ENCODE data around the gene SIRT4. TPM values are rescaled to one million over a fixed set of nuclear protein-coding genes. Genes with fewer than 3 reads are reported as not detected.
"Not testable (repeated sequence)": the region's sequence is repeated elsewhere in the genome, so short reads cannot be mapped to it uniquely, and the experiment has no call there.

Gene SIRT4, protein sequence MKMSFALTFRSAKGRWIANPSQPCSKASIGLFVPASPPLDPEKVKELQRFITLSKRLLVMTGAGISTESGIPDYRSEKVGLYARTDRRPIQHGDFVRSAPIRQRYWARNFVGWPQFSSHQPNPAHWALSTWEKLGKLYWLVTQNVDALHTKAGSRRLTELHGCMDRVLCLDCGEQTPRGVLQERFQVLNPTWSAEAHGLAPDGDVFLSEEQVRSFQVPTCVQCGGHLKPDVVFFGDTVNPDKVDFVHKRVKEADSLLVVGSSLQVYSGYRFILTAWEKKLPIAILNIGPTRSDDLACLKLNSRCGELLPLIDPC
- 1 to 10 TPM in 3 of 4 donors, under 1 TPM in 1; 0.87 to 5.7 (median 1.9) TPM for total RNA-seq

DNA sequence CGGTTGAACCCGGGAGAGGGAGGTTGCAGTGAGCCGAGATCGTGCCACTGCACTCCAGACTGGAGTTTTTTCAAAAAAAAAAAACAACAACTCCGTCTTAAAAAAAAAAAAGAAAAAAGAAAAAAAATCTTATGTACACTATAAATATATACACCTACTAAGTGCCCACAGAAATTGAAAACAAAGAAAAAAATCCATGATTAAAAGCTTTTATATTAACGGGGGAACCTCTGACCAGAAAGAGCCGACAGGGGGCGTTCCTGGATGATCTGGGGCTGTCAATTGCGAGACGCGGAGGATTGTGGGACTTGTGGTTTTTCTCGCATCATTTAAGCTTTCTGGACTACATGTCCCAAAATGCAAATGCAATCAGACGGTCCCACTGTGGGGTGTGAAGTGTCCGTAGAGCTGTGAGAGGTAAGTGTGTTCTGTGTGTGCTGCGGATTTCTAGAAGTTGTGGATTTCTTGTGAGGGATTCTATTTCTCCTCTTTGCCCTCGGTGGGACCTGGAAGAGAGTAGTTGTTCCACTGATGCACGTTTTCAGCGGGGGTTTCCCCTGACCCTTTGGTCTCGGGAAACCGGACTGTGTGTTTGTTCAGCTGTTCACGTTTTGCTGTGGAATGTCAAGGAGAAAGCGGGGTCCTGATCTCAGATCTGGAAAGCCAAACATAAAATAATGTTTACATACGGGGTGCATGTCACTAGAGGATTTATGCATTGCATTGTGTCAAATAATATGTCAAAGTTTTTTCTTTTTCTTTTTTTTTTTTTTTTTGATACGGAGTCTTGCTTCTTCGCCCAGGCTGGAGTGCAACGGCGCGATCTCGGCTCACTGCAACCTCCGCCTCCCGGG, at the start of gene SIRT4:
TSS of gene SIRT4 (plus strand) at position 360 of the 854 bp plus-strand sequence. CDS start 1,241 bp downstream, outside the sequence.
- peak; percentile 75 to 96 for DNase-seq (ENCODE audit: low spot score in 2 of 2)
- Histone ChIP-seq H3K27ac (peak within 1 kb of the TSS in 3 of 4 donors; percentile 62 to 73 (median 73)), H3K27me3 (no peaks in the 10 kb centered on the region), H3K36me3 (no peaks in the 10 kb centered on the region), H3K9me3 (no peaks in the 10 kb centered on the region), H3K4me3 (peak within 1 kb of the TSS; percentile 45 to 73 (median 58)), H3K4me1 (peaks cover 0 to 11% (median 0%) of the 10 kb centered on the region in 4 donors)
- no peak for TF ChIP-seq POLR2A (IDR thresholded peaks at IDR 0.05)
- TF ChIP-seq EP300 (IDR thresholded peaks at IDR 0.05) = peak; percentile 61 to 71
- TF ChIP-seq, protein P1, sequence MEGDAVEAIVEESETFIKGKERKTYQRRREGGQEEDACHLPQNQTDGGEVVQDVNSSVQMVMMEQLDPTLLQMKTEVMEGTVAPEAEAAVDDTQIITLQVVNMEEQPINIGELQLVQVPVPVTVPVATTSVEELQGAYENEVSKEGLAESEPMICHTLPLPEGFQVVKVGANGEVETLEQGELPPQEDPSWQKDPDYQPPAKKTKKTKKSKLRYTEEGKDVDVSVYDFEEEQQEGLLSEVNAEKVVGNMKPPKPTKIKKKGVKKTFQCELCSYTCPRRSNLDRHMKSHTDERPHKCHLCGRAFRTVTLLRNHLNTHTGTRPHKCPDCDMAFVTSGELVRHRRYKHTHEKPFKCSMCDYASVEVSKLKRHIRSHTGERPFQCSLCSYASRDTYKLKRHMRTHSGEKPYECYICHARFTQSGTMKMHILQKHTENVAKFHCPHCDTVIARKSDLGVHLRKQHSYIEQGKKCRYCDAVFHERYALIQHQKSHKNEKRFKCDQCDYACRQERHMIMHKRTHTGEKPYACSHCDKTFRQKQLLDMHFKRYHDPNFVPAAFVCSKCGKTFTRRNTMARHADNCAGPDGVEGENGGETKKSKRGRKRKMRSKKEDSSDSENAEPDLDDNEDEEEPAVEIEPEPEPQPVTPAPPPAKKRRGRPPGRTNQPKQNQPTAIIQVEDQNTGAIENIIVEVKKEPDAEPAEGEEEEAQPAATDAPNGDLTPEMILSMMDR (IDR thresholded peaks at IDR 0.05) = peak; percentile 54 to 86 (median 79)
- 7 to 11% methylated on average over 31 of the region's 31 CpGs for WGBS, 2 donors

DNA sequence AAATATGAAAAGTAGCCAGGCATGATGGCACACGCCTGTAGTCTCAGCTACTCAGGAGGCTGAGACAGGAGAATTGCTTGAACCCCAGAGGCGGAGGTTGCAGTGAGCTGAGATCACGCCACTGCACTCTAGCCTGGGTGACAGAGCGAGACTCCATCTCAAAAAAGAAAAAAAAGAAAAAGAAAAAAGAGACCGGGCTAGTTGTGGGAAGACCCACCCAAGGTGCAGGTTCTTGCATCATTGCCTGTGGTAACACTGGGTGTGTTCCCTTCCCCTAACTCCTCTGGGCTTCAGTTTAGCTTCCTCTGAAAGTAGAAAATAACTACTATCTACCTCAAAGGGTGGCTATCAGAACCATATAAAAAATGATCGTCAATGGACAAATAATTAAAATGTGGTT, 48.8 kb upstream of the SIRT4 start:
- DNase-seq (ENCODE audit: low spot score in 2 of 2); H3K27me3 ChIP-seq; H3K4me3 ChIP-seq; H3K9me3 ChIP-seq; H3K36me3 ChIP-seq: not testable (repeated sequence)
- Histone ChIP-seq H3K4me1 (peaks cover 0 to 100% (median 71%) of the 10 kb centered on the region in 4 donors), H3K27ac (peak overlapping the region; percentile 50 to 98 (median 84))
- 66 to 70% methylated on average over 6 of the region's 6 CpGs for WGBS, 2 donors
- TF ChIP-seq EP300 (IDR thresholded peaks at IDR 0.05) = peak in 1 of 2 donors; percentile 68

DNA sequence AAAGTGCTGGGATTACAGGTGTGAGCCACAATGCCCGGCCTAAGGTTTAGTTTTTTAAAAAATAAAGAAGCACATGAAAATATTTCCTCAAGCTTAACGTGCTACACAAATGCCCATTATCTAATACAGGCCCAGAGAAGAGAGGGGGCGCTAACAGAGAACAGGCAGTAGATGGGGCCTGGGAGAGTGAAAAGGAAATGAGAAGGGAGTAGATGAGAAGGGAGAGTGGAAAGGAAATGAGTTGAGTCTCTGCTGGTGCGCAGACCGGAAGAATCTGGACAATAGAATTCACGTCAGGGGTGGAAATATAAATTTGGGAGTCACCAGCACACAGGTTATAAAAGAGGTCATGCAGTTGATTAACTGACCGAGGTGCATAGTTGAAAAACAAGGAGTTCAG, 47.3 kb upstream of the SIRT4 start:
- Histone ChIP-seq H3K27me3 (no peaks in the 10 kb centered on the region), H3K36me3 (peaks cover 0 to 9% (median 0%) of the 10 kb centered on the region in 3 donors), H3K27ac (peak overlapping the region; percentile 50 to 98 (median 83)), H3K9me3 (no peaks in the 10 kb centered on the region), H3K4me3 (no peak overlapping the region), H3K4me1 (peaks cover 0 to 100% (median 74%) of the 10 kb centered on the region in 4 donors)
- peak in 1 of 2 donors; percentile 27 for TF ChIP-seq EP300 (IDR thresholded peaks at IDR 0.05)
- TF ChIP-seq, protein P1 (IDR thresholded peaks at IDR 0.05) = no peak
- 73 to 76% methylated on average over 7 of the region's 7 CpGs for WGBS, 2 donors
- no peak for DNase-seq (ENCODE audit: low spot score in 2 of 2)

DNA sequence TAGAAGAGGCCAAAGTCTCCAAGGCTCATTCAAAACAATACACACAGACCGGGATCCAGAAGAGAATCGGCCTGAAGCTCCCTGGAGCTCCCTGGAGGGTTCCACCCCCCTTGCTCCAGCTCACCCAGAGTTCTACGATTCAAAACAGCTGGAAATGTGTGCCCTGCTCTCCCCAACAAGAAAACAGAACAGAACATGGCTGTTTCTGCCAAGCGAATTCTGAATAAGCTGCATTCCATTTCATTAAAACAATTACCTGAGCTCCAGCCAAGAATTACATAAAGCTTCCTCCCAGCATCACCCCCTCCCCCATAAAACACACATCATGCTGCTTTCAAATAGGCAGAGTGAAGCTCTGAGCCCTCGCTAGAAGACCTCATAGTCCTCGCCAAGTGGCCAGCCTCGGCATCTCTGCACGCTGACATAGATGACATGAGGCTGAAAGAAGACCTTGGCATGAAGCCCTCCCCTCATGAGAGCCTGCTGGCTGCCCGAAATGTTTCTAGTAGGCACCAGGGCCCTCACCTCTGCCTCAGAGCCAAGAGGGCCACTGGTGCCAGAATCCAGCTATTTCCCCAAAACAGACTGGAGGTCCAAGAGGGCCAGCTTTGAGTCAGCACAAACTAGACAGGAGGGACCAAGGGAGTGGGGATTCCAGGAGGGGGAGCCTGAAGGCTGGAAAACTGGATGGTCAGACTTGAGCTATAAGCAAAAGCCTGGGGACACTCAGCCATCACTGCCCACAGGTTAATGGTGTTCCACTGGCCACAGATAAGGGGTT, 44.9 kb upstream of the SIRT4 start:
- TF ChIP-seq, protein P1 (IDR thresholded peaks at IDR 0.05) = no peak
- TF ChIP-seq POLR2A (IDR thresholded peaks at IDR 0.05) = peak in 1 of 2 donors; percentile 52
- peak in 1 of 2 donors; percentile 87 for TF ChIP-seq EP300 (IDR thresholded peaks at IDR 0.05)
- peak in 1 of 2 donors; percentile 68 for DNase-seq (ENCODE audit: low spot score in 2 of 2)
- Histone ChIP-seq H3K4me3 (no peak overlapping the region), H3K27me3 (no peaks in the 10 kb centered on the region), H3K9me3 (no peaks in the 10 kb centered on the region), H3K36me3 (peaks cover 0 to 9% (median 0%) of the 10 kb centered on the region in 3 donors), H3K27ac (peak overlapping the region; percentile 71 to 98 (median 83)), H3K4me1 (peaks cover 0 to 100% (median 70%) of the 10 kb centered on the region in 4 donors)
- WGBS, 2 donors = 5 to 29% methylated on average over 9 of the region's 9 CpGs

- Histone ChIP-seq H3K4me1 (peaks cover 0 to 100% (median 76%) of the 10 kb centered on the region in 4 donors), H3K36me3 (peaks cover 0 to 9% (median 0%) of the 10 kb centered on the region in 3 donors)
Measured at GRCh38 chr12:120258323-120258896, 43.7 kb upstream of the SIRT4 start.

More at GRCh38 chr12:120258323-120258896, 43.7 kb upstream of the SIRT4 start:
- no peaks in the 10 kb centered on the region for H3K27me3 ChIP-seq
- no peak for TF ChIP-seq EP300 (IDR thresholded peaks at IDR 0.05)
- TF ChIP-seq, protein P1 (IDR thresholded peaks at IDR 0.05) = no peak
- TF ChIP-seq POLR2A (IDR thresholded peaks at IDR 0.05) = no peak
- DNase-seq (ENCODE audit: low spot score in 2 of 2) = no peak
- H3K9me3 ChIP-seq = no peaks in the 10 kb centered on the region
- H3K4me3 ChIP-seq = no peak overlapping the region
- peak overlapping the region; percentile 58 to 98 (median 79) for H3K27ac ChIP-seq
- WGBS, 2 donors = 66 to 67% methylated on average over 5 of the region's 5 CpGs
